NCI-H226 (cell line): ENCODE measurements around the gene DUOX1.
"Not testable (repeated sequence)": the region's sequence is repeated elsewhere in the genome, so short reads cannot be mapped to it uniquely, and the experiment has no call there.

Experiments used
- DNase-seq: peaks from one replicate; pipeline ENCODE4 v3.0.0-alpha.2; 2015

DUOX1 gene

GRCh38 chr15:45121706-45122417, 7.9 kb upstream of the DUOX1 start:
- DNase-seq = peak; percentile 80

DNA sequence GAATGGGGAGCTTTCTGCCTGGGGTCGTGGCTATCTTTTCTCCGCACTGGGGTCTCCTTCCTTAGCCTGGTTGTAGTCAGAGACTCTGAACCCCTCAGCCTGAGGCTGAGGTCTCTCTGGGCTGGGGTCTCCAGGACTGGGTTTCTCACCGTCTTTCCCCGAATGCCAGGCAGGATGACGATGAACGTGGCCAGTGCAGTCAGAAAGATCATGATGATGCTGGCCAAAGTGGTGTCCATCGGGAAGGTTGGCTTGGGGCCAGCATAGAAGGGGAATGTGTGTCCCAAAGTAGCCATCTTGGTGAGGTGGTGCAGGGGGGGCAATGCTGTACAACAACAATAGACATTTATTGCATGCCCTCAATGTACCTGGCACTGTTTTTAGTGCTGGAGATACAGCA, 7.1 kb upstream of the DUOX1 start:
- DNase-seq = no peak

DNA sequence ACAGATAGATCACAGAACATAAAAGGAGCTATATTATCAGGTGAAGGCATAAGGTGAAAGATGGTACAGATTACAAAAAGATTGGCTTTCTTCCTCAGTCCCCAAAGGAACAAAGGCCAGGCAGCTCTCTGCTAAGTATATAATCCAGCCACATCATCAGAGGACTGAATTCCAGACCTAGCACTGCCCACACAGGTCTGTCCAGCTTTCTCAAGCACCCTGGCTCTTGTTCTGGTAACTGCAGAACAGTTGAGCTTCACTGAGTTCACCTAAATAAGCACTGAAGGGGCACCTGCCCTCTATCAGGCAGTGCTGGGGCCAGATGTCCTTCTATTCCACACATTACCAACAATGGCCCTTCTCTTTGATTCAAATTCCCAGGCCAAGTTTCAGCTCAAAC, 6.4 kb upstream of the DUOX1 start:
- no peak for DNase-seq

DNA sequence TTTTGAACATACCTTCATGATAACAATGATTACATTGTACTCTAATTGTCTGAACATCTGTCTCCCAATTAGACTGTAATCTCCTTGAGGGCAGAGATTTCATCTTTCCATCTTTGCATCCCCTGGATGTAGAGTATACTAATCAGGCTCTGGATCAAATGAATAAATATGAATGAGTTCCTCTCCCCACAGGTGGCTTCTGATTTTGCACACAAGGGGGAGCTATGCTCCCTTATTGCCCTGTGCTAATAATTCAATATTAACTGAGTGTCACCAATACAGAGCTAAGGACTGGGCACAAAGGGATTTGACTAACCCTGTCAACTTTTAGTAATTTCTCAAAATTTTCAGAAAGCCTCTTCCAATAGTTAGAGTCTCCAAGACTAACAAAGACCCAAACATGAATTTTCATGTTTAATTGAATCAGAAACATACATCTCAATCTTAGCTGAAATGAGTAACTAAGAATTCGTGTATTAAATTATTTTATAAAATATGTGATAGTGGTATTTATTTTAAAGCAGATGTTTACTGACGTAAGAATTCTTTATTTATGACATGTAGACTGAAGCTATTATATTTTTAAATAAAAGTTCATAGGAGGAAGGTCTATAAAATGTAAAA, 3.1 kb upstream of the DUOX1 start:
- DNase-seq = no peak

- DNase-seq = no peak
These were observed 689 bp upstream of the DUOX1 start for GRCh38 chr15:45128971-45129639.

DNA sequence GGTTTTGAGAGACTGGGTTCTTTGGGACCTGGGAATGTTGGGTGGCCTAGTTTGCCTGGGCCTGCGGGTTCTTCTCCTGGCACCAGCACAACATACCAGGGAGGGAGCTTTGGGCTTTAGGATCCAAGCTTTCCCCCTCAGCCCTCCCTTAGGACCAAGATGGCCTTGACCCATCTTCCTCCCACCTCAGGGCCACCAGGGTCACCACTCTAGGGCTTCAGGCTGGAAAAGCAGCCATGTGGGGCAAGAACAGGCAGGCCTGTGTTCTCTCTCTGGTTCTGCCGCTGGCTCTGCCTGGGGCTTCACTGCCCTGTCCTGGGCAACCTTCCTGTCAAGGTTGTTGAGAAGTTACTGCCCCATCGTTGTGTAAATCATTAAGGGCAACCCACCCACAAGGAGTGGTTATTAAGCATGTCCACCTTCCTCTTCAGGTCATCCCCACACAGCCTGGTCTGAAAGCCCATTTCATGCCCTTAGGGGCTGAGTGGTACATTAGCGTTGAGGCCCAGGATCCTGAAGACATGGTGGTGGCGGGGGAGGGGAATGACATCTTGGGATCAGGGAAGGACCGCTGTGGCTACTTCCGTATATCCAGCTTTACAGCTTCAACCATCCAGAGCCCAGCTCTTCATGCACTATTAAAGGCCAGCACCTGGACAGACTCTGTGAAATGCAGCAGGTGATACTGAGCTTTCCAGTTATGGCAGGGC, 652 bp downstream of the DUOX1 start:
- no peak for DNase-seq

DNA sequence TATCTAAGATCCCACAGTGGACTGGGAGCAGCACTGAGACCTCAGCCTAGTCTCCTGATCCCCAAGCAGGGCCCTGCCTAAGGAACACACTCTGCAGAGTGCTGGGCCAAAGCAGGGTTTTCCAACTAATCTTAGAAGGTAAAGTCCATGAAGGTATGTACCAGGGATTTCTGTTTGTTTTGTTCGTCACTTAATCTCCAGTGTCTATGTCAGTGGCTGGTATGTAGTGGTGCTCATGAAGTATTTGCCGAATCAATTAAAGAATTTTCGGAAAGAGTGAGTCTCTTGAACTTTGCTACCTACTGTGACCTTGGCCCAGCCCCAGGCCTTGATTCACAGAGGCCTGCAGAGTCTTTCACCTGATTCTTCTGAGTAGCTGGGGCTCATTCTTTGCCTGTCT, 1.7 kb downstream of the DUOX1 start:
- no peak for DNase-seq

- no peak for DNase-seq
These were observed 3.2 kb downstream of the DUOX1 start for GRCh38 chr15:45132844-45133560.

DNA sequence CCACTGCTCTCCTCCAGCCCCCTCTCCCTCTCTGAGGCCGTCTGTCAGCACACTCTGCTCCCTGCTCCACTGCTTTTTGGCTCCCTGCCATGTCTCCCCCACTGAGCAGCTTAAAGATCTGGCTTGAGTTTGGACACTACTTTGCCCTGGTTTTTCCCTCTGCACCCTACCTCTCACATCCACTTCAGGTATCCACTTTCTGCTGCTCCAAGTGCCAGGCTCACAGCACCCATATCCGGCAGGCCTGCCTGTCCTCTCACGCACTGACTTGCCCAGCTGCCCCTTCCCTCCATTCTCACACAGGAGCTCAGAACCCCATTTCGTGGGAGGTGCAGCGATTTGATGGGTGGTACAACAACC, 3.7 kb downstream of the DUOX1 start:
- DNase-seq = no peak

GRCh38 chr15:45134046-45134445, 4.3 kb downstream of the DUOX1 start:
- no peak for DNase-seq

- DNase-seq = no peak
These were observed 5.1 kb downstream of the DUOX1 start for GRCh38 chr15:45134682-45135604.

DNA sequence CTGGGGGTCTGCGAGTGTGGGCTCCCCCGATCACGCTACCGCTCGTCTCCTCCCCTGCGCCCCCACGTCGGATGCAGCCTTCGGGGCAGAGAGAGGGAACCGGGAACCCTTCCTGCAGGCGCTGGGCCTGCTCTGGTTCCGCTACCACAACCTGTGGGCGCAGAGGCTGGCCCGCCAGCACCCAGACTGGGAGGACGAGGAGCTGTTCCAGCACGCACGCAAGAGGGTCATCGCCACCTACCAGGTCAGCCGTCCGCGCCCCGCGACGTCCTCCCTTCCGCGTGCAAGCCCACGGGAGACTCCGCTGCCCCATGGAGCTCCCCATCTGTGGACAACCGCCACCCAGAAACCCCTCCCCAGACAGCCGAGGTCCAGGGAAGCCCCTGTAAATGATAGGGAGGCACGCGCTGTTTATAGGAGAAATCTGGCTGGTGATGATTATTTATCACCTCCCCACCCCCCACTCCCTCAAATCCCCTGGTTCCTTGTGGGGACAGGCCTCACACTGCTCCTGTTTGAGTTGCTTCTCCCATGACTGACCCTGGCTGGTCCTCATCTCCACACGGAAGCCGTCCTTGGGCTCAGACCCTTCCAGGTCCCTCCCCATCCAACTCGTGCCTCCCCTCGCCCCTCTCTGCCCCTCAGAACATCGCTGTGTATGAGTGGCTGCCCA, 6.0 kb downstream of the DUOX1 start:
- DNase-seq = not testable (repeated sequence)

- DNase-seq = no peak
These were observed 6.6 kb downstream of the DUOX1 start for GRCh38 chr15:45136378-45136764.

GRCh38 chr15:45137703-45138102, 7.9 kb downstream of the DUOX1 start:
- no peak for DNase-seq

- DNase-seq = no peak
These were observed 9.3 kb downstream of the DUOX1 start for GRCh38 chr15:45138814-45139765.

DNA sequence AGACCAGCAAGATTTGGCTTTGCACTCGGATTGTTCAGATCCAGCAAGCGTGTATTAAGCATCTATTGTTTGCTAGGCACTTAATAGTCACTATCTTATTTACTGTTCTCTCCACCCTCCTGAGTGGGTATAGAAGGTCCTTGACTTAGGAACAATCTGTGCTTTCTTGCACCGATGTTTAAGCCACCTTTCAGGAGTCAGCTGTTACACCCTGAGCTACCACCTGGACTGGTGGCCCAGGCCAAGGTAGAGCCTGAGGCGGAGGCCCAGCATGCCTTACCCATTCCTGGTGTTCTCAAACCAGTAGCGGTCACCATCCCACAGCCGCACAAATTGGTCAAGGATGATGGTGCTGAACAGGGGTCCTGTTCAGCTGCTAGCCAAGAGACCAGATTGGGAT, 10.0 kb downstream of the DUOX1 start:
- DNase-seq = no peak

- DNase-seq = no peak
These were observed 10.9 kb downstream of the DUOX1 start for GRCh38 chr15:45140557-45141250.

GRCh38 chr15:45141386-45141785, 11.6 kb downstream of the DUOX1 start:
- DNase-seq = no peak

DNA sequence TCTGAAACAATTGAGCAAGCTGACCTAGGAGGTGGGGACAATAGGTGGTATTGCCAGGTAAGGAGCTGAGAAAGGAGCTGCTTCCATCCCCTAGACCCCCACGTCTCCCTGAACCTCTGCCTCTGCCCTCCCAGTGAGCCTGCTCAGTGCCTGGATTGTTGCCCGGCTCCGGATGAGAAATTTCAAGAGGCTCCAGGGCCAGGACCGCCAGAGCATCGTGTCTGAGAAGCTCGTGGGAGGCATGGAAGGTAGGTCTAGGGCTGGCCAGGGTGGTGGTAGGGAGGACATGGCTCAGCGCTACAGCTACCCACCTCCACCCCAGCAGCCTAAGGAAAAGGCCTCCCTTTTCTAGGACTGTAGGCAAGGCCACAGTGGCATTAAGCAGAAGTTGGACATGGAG, 13.3 kb downstream of the DUOX1 start:
- DNase-seq = no peak

GRCh38 chr15:45143946-45144345, 14.2 kb downstream of the DUOX1 start:
- DNase-seq = no peak
